HL-60 (cell line): Measurements from ENCODE around the gene CRISP3.

Source experiments
- DNase-seq, 2 experiments: peaks; one replicate each; pipeline ENCODE4 v3.0.0-alpha.2; 2010 to 2020; ENCODE audit warnings: low read depth in 1 of 2, low spot score in 1 of 2
- H3K27ac ChIP-seq: fragments of 250-450 bp; sonication (Bioruptor Pico); replicated peaks from 2 replicates; pipeline ENCODE4 v1.5.1; 2020; ENCODE audit warnings: mild to moderate bottlenecking, moderate library complexity
- H3K27me3 ChIP-seq: fragments of 250-450 bp; sonication (Bioruptor Pico); 2 replicates; pipeline ENCODE4 v1.5.1; 2021; ENCODE audit warnings: mild to moderate bottlenecking, moderate library complexity; ENCODE audit not compliant: insufficient read depth, poor library complexity, severe bottlenecking
- H3K4me3 ChIP-seq: replicated peaks from 2 replicates; pipeline ENCODE4 v1.5.1; 2011; ENCODE audit warnings: mild to moderate bottlenecking, control low read depth, low read length; ENCODE audit not compliant: insufficient read depth
- GABPA ChIP-seq: IDR thresholded peaks from 2 replicates; pipeline ENCODE4 v1.6.1; 2012; ENCODE audit warnings: low read depth
- POLR2AphosphoS5 ChIP-seq: IDR thresholded peaks from 2 replicates; pipeline ENCODE4 v1.6.1; 2012; ENCODE audit warnings: low read depth
- SPI1 ChIP-seq: IDR thresholded peaks from 2 replicates; pipeline ENCODE4 v1.6.1; 2012; ENCODE audit warnings: low read depth, mild to moderate bottlenecking, borderline replicate concordance
- TF ChIP-seq, protein P1 (sequence below): IDR thresholded peaks from 2 replicates; pipeline ENCODE4 v1.6.1; 2012; ENCODE audit warnings: low read depth; ENCODE audit not compliant: insufficient replicate concordance
- TF ChIP-seq, protein P2 (sequence below): IDR thresholded peaks from one replicate; pipeline ENCODE4 v1.5.1; 2011; ENCODE audit warnings: low read length, control low read depth, inconsistent platforms; ENCODE audit not compliant: insufficient read depth

Gene CRISP3

DNA sequence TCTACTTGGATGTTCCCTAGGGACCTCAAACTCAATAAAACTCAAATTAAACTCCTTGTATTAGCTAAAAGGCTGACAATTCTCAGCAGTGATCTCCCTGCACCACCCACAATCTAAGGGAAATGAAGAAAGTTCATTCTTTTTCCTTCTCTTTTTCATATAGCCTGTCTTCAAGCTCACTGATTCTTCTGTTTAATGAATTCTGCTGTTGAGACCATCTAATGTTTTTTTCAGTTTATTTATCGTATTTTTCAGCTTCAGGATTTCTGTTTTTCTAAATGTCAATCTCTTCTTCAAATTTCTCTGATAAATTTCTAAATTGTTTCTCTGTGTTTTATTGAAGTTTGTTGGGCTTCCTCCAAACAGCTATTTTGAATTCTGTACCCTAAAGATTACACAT, 50.7 kb downstream of the CRISP3 start:
- no peak overlapping the region for H3K27ac ChIP-seq
- no peak overlapping the region for H3K4me3 ChIP-seq
- H3K27me3 ChIP-seq, result no peaks in the 10 kb centered on the region
- DNase-seq, result no peak
- TF ChIP-seq SPI1 (no peak), POLR2AphosphoS5 (no peak), GABPA (no peak)
- TF ChIP-seq, protein P1, sequence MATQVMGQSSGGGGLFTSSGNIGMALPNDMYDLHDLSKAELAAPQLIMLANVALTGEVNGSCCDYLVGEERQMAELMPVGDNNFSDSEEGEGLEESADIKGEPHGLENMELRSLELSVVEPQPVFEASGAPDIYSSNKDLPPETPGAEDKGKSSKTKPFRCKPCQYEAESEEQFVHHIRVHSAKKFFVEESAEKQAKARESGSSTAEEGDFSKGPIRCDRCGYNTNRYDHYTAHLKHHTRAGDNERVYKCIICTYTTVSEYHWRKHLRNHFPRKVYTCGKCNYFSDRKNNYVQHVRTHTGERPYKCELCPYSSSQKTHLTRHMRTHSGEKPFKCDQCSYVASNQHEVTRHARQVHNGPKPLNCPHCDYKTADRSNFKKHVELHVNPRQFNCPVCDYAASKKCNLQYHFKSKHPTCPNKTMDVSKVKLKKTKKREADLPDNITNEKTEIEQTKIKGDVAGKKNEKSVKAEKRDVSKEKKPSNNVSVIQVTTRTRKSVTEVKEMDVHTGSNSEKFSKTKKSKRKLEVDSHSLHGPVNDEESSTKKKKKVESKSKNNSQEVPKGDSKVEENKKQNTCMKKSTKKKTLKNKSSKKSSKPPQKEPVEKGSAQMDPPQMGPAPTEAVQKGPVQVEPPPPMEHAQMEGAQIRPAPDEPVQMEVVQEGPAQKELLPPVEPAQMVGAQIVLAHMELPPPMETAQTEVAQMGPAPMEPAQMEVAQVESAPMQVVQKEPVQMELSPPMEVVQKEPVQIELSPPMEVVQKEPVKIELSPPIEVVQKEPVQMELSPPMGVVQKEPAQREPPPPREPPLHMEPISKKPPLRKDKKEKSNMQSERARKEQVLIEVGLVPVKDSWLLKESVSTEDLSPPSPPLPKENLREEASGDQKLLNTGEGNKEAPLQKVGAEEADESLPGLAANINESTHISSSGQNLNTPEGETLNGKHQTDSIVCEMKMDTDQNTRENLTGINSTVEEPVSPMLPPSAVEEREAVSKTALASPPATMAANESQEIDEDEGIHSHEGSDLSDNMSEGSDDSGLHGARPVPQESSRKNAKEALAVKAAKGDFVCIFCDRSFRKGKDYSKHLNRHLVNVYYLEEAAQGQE, result no peak
- TF ChIP-seq, protein P2, sequence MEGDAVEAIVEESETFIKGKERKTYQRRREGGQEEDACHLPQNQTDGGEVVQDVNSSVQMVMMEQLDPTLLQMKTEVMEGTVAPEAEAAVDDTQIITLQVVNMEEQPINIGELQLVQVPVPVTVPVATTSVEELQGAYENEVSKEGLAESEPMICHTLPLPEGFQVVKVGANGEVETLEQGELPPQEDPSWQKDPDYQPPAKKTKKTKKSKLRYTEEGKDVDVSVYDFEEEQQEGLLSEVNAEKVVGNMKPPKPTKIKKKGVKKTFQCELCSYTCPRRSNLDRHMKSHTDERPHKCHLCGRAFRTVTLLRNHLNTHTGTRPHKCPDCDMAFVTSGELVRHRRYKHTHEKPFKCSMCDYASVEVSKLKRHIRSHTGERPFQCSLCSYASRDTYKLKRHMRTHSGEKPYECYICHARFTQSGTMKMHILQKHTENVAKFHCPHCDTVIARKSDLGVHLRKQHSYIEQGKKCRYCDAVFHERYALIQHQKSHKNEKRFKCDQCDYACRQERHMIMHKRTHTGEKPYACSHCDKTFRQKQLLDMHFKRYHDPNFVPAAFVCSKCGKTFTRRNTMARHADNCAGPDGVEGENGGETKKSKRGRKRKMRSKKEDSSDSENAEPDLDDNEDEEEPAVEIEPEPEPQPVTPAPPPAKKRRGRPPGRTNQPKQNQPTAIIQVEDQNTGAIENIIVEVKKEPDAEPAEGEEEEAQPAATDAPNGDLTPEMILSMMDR, result no peak

DNA sequence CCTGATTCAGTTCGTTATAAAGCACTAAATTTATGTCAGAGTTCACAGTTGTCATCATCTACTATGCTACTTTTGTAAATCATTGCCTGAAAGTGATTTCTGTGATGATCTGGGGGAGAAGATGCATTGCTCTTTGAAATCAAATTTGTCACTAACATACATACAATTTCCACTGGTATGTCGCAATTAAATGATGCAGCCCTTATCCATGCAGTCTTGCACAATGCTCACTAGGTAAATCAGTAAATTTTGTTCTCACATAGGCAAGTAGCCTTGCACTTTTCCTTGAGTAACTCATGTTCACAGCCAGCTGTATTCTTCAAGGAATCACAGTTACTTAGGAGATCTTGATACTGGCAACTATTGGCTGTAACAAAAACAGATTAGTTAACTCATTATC, 51.7 kb downstream of the CRISP3 start:
- H3K27me3 ChIP-seq, result no peaks in the 10 kb centered on the region
- no peak for DNase-seq
- no peak overlapping the region for H3K4me3 ChIP-seq
- H3K27ac ChIP-seq, result no peak overlapping the region
- TF ChIP-seq, protein P1, result no peak
- no peak for TF ChIP-seq POLR2AphosphoS5
- TF ChIP-seq, protein P2, result no peak
- TF ChIP-seq GABPA, result no peak
- no peak for TF ChIP-seq SPI1
